Right cardiac atrium (tissue), 5 donors: ENCODE measurements around the gene ZSCAN5A. TPM values are rescaled to one million over a fixed set of nuclear protein-coding genes. Genes with fewer than 3 reads are reported as not detected.
"Not testable (repeated sequence)": the region's sequence is repeated elsewhere in the genome, so short reads cannot be mapped to it uniquely, and the experiment has no call there.

Experiments used
- ATAC-seq, 2 donors: fragments of 200-7000 bp; cut with Tn5 transposase; one replicate each; pipeline versions ENCODE4 v1.8.0 to v1.9.1; 2020; ENCODE audit warnings: moderate library complexity in 2 of 2, mild to moderate bottlenecking in 1 of 2
- DNase-seq, 3 donors: peaks; one replicate each; pipeline ENCODE4 v3.0.0-alpha.2; 2020
- H3K27ac ChIP-seq: one replicate; pipeline ENCODE4 v1.5.1; 2013; ENCODE audit warnings: mild to moderate bottlenecking, low read length, control low read depth, moderate library complexity
- H3K27me3 ChIP-seq: one replicate; pipeline ENCODE4 v1.6.1; 2013; ENCODE audit not compliant: control insufficient read depth, insufficient read depth
- H3K4me1 ChIP-seq: one replicate; pipeline ENCODE4 v1.6.1; 2013; ENCODE audit warnings: low read length; ENCODE audit not compliant: control insufficient read depth, insufficient read depth
- H3K4me3 ChIP-seq: one replicate; pipeline ENCODE4 v1.5.1; 2013; ENCODE audit warnings: low read length, control low read depth
- H3K9me3 ChIP-seq: one replicate; pipeline ENCODE4 v1.6.1; 2013; ENCODE audit warnings: low read length; ENCODE audit not compliant: control insufficient read depth
- WGBS: extraction: QIAGEN DNeasy Blood & Tissue Kit; methylation state at CpG from one replicate; pipeline ENCODE4 v1.1.7; 2013; 5-methylcytosine and 5-hydroxymethylcytosine counted together
- intact Hi-C, 4 donors: fragments of 100-400 bp; cut with DNase I; formaldehyde crosslinking; loops; one replicate each; pipeline versions ENCODE4 v1.11.0 to v1.14.0; 2022 to 2023
- polyA plus RNA-seq: library from polyadenylated mRNA; stranded (reverse); fragments of 200-250 nt; gene quantifications from one replicate; pipeline ENCODE4 v1.2.3, GENCODE V29; 2013
- total RNA-seq, 4 donors: library from RNA; stranded (reverse); fragmentation: NEBNext Ultra II Directional; extraction: Animal tissue kit (Norgen Biotek cat#: 25700); gene quantifications; one replicate each; pipeline ENCODE4 v1.2.1, GENCODE V29; 2021
- donor health status: healthy with polysubstance abuse.
- donor health status: DM: no; HTN: yes; CAD: no.
- donor health status: DM: no; HTN: no; CAD: no.
- donor health status: DM: no; HTN: yes; CAD: no; lungs with severe emphysema.
- donor health status: DM: yes; HTN: yes; CAD: no.

Gene ZSCAN5A
- total and polyA plus RNA-seq, 5 donors: 16.5 to 25.8 (median 19.2) TPM

DNA sequence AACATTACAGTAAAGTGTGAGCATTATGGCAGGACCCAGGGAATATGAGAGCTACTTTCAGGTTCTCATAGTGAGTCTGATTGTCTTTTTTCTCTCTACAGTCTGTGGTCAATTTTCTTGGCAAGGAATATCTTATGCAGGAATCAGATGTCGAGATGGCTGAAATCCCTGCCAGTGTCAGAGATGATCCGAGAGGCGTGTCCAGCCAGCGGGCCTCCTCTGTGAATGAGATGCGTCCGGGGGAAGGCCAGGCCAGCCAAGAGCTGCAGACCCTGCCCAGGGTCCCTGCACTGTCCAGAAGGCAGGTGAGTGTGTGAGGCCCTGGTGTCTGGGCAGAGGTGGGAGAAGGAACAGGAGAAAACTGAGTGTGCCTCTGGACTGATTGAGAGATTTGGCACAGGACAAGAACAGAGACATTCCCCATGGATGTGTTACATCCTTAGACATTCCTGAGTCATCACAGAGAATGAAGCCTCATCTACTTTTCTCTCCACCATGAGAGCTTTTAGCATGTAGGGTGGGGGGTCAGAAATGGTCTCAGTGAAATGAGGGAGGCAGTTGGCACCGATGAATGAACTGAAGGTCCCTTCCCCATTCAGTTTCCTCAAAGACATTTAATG is 69.4 kb downstream of the ZSCAN5A start:
- 89% methylated on average over 7 of the region's 7 CpGs for WGBS
- no peaks in the 10 kb centered on the region for H3K9me3 ChIP-seq
- no peaks in the 10 kb centered on the region for H3K4me1 ChIP-seq
- intact Hi-C loops: no loop called here
- ATAC-seq: no peak
- no peak overlapping the region for H3K27ac ChIP-seq
- H3K27me3 ChIP-seq: no peaks in the 10 kb centered on the region
- no peak for DNase-seq
- H3K4me3 ChIP-seq: no peak overlapping the region

DNA sequence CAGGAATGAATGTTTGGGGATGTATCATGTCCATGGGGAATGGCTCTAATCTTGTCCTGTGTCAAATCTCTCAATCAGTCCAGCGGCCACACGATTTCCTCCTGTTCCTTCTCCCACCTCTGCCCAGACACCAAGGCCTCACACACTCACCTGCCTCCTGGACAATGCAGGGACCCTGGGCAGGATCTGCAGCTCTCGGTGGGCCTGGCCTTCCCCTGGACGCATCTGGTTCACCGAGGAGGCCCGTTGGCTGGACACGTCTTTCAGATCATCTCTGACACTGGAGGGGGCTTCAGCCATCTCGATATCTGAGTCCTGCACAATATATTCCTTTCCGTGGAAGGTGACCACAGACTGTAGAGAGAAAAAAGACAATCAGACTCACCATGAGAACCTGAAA is 91.2 kb downstream of the ZSCAN5A start:
- intact Hi-C loops: no loop called here
- no peak overlapping the region for H3K27ac ChIP-seq
- ATAC-seq: no peak
- no peak for DNase-seq
- WGBS: 89% methylated on average over 9 of the region's 9 CpGs
- no peak overlapping the region for H3K4me3 ChIP-seq
- H3K9me3 ChIP-seq: no peaks in the 10 kb centered on the region
- H3K27me3 ChIP-seq: no peaks in the 10 kb centered on the region
- H3K4me1 ChIP-seq: no peaks in the 10 kb centered on the region

DNA sequence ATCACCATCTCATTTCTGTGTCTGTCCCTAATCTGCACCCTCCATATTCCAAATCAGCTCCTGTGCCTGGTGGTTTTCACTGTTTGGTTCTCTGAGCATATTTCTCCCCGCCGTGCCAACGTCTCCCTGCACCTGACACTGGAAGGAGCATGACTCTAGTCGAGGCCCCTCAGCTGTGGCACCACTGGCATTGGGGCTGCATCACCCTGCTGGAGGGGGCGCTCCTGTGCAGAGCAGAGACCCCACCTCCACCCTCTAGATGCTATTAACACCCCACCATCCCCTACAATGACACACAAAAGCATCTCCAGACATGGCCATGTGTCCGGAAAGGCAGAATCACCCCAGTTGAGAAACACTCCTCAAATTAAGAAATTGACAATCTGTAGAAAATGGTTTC is 91.7 kb downstream of the ZSCAN5A start:
- Histone ChIP-seq H3K4me3 (no peak overlapping the region), H3K4me1 (no peaks in the 10 kb centered on the region), H3K9me3 (no peaks in the 10 kb centered on the region), H3K27me3 (no peaks in the 10 kb centered on the region), H3K27ac (no peak overlapping the region)
- WGBS: 79% methylated on average over 6 of the region's 6 CpGs
- intact Hi-C loops: no loop called here
- ATAC-seq: no peak
- no peak for DNase-seq

DNA sequence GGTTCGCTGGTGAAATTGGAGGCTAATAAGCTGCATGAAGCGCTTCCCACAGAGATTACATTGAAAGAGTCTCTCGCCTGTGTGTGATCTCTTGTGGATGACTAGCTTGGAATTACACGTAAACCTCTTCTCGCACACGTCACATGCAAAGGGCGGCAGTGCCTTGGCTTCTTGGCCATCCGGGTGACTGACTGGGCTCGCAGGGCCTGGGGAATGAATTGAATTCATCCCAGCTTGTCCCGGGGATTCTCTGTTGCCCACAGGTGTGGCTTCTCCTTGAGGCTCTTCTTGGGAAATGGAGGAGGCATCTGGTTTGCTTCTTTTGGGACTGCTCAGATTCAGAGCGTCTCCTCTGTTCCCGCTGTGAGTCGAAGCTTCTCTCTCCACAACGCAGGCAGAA is 92.8 kb downstream of the ZSCAN5A start:
- Histone ChIP-seq H3K4me3 (no peak overlapping the region), H3K4me1 (no peaks in the 10 kb centered on the region), H3K27me3 (no peaks in the 10 kb centered on the region), H3K9me3 (no peaks in the 10 kb centered on the region), H3K27ac (no peak overlapping the region)
- WGBS: 91% methylated on average over 14 of the region's 14 CpGs
- DNase-seq: no peak
- ATAC-seq: no peak
- intact Hi-C loops: no loop called here

DNA sequence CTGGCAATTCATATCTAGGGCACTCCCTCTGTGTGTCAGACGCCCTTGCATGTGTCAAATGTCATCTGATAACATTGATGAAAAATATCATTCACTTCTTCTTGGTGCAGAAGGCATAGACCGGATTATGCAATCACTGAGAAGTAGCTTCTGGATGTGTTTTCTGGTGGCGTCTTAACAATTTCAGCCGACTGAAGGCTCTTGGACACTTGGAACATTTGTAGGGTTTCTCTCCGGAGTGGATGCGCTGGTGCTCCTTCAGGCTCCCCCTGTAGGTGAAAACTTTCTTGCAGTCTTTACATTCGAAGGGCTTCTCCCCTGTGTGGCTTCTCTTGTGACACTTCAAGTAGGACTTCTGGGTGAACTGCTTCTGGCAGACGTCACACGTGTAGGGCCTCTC is 93.2 kb downstream of the ZSCAN5A start:
- WGBS: 53% methylated on average over 9 of the region's 9 CpGs
- H3K4me1 ChIP-seq, intact Hi-C loops, H3K27me3 ChIP-seq, DNase-seq, ATAC-seq, H3K9me3 ChIP-seq, H3K27ac ChIP-seq, H3K4me3 ChIP-seq: not testable (repeated sequence)

DNA sequence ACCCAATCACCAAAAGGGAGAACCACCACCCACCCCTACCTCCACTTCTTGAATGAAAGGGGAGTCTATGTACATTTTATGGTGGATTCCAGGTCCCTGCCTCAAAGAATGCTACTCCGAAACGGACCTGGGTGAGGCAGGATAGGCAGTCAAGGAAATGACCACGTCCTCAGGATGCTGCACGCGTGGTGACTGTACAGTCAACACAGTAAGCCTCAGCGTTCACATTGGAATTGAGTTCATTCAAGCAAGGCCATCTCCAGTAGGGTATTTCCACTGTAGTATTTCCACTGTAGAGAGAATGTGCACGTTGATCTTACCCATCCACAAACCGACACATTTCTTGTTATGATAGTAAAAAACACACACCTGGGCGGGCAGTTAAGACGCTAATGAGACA is 95.7 kb downstream of the ZSCAN5A start:
- no peak overlapping the region for H3K4me3 ChIP-seq
- H3K4me1 ChIP-seq: no peaks in the 10 kb centered on the region
- no peaks in the 10 kb centered on the region for H3K27me3 ChIP-seq
- H3K27ac ChIP-seq: no peak overlapping the region
- no peak for ATAC-seq
- WGBS: 84% methylated on average over 10 of the region's 10 CpGs
- no peaks in the 10 kb centered on the region for H3K9me3 ChIP-seq
- no peak for DNase-seq
- intact Hi-C loops: no loop called here

DNA sequence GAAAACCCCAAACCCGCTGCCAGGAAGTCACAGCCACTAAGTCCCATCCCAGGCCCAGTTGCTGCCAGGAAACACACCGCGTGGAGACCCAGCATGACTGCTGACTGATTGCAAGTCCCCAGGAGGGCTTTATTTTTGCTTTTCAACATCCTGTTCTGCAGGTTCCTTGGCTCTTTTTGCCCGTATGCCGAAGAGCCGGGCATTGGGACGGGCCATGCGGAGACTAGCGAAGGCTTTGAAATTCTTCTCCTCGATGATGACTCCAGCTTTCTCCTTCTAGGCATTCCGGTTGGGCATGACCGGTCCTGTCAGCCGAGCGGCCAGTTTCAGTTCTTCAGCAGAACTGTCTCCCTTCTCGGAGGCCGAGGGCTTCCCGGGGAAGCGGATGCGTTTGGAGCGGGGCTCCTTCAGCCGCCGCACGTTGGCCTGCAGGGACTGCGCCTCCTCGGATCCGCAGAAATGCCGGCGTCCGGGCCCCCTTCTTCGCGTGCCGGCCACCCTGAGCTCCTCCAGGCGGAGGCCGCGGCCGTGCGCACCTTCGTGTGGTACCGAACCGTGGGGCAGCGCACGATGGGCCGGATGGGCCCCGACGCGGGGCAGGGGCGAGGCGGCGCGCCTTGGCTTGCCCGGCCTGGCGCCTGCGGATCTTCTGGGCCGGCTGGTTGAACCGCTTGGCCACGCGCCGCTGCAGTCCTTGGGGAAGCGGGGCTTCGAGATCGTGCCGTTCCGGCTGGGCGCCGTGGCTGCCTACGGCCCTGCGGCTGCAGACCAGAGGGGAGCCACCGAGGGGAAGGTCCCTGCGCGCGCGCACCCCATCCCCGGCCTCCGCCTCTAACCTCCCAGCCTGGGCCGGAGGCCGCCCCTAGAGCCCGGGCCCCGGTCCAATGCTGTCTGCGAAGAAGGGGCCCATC is 97.3 kb downstream of the ZSCAN5A start:
- Histone ChIP-seq H3K4me3 (peak overlapping the region; percentile 26), H3K27me3 (no peaks in the 10 kb centered on the region), H3K27ac (no peak overlapping the region), H3K4me1 (no peaks in the 10 kb centered on the region), H3K9me3 (no peaks in the 10 kb centered on the region)
- DNase-seq: peak; percentile 34 to 73 (median 60)
- 6% methylated on average over 79 of the region's 79 CpGs for WGBS
- intact Hi-C loops: no loop called here
- ATAC-seq: peak; percentile 52 to 67

DNA sequence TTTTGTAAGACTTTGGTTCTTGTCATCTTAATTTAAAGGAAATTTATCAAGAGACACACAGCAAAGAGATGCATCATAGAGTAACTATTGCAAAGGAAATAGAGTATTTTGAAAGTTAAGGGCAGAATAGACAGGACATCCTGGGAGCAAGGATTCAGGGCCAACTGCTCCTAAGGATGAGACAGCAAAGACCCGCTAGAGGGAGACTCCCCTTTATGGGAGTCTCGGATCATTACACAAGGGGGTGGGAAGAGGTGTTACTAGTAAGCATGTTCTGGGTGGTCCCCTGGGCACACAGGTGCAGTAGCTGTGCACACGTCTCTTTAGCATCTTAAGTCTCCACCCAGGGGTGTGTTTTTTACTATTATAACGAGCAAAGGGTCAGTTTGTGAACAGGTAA is 102.9 kb downstream of the ZSCAN5A start:
- WGBS: 64% methylated on average over 4 of the region's 4 CpGs
- H3K4me1 ChIP-seq: no peaks in the 10 kb centered on the region
- no peak for ATAC-seq
- no peaks in the 10 kb centered on the region for H3K27me3 ChIP-seq
- DNase-seq: no peak
- no peaks in the 10 kb centered on the region for H3K9me3 ChIP-seq
- H3K27ac ChIP-seq: no peak overlapping the region
- intact Hi-C loops: no loop called here
- H3K4me3 ChIP-seq: no peak overlapping the region

DNA sequence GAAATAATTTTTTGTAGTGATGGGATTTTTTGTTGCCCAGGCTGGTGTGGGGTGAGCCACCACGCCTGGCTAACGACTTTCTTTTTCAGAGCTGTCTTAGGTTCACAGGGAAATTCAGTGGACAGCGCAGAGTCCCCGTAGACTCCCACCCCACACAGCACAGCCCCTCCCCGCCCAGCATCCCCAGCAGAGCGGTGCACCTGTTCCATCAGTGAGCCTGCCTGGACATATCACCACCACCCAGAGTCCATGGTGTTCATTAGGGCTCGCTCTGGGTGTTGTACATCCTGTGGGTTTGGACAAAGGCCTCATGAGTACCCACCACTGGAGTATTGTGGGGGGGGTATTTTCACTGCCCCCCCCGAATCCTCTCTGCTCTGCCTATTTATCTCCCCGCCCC is 104.6 kb downstream of the ZSCAN5A start:
- intact Hi-C loops, H3K9me3 ChIP-seq, H3K4me3 ChIP-seq, DNase-seq, ATAC-seq, H3K27me3 ChIP-seq, H3K4me1 ChIP-seq, H3K27ac ChIP-seq: not testable (repeated sequence)
- 90% methylated on average over 9 of the region's 9 CpGs for WGBS

DNA sequence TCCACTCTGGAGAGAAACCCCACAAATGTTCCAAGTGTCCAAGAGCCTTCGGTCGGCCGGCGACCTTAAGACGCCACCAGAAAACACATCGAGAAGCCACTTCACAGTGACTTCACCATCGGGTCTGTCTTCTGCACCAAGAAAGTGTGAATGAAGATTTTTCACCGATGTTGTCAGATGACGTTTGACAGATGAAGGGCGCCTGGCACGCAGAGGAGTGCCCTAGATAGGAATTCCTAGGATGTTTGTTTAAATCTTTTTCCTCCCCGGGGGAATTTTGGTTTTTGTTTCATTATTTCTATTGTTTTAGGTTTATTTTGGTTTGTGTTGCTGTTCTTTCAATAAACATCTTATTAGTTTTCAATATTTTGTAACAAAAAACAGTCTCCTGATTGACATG is 105.5 kb downstream of the ZSCAN5A start:
- ATAC-seq (no peak), DNase-seq (no peak)
- Histone ChIP-seq H3K4me3 (no peak overlapping the region), H3K27ac (no peak overlapping the region), H3K9me3 (no peaks in the 10 kb centered on the region), H3K27me3 (no peaks in the 10 kb centered on the region), H3K4me1 (no peaks in the 10 kb centered on the region)
- 66% methylated on average over 12 of the region's 12 CpGs for WGBS
- intact Hi-C loops: no loop called here

DNA sequence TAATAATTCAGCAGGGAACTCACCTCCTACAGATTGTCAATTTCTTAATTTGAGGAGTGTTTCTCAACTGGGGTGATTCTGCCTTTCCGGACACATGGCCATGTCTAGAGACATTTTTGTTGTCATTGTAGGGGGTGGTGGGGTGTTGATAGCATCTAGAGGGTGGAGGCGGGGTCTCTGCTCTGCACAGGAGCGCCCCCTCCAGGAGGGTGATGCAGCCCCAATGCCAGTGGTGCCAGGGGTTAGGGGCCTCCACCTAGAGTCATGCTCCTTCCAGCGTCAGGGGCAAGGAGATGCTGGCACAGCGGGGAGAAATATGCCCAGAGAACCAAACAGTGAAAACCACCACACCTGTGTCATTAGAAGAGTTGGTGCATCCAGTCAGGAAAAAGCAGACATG is 107.1 kb downstream of the ZSCAN5A start:
- H3K4me3 ChIP-seq, DNase-seq, intact Hi-C loops, ATAC-seq, H3K4me1 ChIP-seq, H3K9me3 ChIP-seq, H3K27ac ChIP-seq, H3K27me3 ChIP-seq: not testable (repeated sequence)
- 66% methylated on average over 5 of the region's 5 CpGs for WGBS
